HG03280 (cell line): Measurements from ENCODE around the gene IRGC.

Experiments
- ATAC-seq: cut with Tn5 transposase; IDR thresholded peaks from one replicate; pipeline ENCODE4 v1.9.1; 2021; ENCODE audit warnings: mild to moderate bottlenecking, moderate library complexity; ENCODE audit not compliant: unreplicated experiment

Gene IRGC

DNA sequence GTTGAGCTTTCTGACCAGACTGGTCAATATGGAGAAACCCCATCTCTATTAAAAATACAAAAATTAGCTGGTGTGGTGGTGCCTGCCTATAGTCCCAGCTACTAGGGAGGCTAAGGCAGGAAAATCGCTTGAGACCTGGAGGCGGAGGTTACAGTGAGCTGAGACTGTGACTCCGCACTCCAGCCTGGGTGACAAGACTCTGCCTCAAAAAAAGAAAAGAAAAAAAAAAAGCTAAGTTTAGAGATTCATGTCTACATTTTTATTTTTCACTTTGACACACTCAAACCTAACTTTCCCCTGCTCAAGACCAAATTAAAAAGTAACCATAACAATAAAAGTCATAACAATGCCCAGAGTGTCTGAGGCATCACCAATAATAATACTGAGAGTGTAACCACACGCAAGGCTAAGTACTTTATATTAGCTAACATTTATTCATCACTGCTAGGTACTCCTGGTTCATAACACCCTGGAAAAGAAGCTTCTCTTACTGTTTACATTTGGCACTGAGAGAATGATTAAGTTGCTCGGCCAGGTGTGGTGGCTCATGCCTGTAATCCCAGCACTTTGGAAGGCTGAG is 5.7 kb downstream of the IRGC start:
- no peak for ATAC-seq

GRCh38 chr19:43723588-43723987 is 7.7 kb downstream of the IRGC start:
- ATAC-seq: no peak

- no peak for ATAC-seq
Measured at GRCh38 chr19:43724896-43725295, 9.0 kb downstream of the IRGC start.

DNA sequence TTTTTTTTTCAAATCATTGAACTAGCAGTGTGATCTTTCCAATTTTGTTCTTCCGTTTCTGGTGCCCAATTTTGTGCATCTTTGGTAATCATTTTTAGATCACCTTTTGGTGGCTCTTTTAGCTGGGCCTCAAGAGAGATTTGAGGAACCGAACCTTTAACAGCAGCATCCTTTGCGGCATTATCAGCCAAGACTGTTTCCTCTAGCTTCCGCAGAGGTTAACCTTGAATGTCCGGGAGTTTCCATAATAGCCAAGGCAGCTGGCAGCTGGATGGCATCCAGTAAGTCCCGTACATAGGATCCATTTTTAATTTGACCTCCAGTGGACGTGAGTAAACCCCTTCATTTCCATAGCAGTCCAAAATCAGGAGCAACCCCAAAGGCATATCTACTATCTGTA is 9.6 kb downstream of the IRGC start:
- no peak for ATAC-seq

DNA sequence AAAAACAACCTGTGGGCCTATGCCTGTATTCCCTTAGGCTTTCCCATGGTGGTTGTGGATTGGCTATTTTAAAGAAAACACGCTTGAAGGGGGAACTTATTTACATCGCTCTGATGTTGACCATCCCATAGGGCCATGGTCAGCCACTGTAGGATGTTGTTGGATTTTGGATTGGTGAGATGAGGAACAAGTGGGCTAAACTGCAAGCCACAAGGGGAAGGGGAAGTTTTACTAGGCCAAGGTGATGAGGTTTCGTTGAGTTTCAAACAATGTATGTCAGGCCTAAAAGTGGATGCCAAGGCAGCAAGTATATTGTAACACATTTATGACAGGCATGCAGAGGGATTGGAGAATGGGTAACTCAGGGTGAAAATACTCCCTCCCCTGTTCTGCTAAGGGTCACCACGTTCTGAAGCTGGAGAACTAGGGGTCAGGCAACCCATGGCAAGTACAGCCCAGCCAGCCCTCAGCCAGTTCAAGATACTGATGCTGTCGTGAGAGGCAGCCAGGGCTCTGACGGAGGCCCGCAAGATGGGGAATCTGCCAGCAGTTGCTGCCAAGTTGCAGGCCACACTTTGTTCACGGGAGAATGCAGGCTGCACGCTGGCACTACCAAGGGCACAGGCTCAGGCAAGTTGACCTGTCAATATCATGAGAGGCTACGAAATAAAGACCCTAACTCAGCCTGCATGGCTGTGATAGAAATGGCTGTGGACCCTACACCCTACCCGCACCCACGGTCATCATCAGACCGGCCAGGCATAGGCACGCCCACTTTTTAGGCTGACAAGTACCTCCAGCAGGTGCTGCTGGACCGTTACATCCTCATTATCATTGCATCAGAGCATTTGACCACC is 11.1 kb downstream of the IRGC start:
- ATAC-seq: no peak

GRCh38 chr19:43727593-43727853 is 11.6 kb downstream of the IRGC start:
- no peak for ATAC-seq

DNA sequence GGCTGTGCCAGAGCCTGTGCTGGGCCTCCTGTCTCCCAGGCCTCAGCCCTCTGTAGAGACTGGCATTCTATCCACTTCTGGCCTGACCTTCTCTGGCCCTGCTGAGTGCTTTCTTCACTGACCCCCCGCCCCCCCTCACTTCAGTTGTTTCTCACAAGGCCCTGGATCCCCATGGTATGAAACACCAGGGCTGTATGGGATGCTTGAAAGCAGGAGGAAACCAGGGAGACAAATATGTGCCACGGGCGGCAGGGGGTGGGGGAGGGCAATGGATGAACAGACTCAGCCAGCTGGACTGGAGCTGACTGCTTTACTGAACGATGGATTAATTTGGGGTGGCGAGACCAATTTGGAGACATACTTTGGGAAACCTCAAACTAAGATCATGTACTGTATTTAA is 14.0 kb downstream of the IRGC start:
- ATAC-seq: no peak

DNA sequence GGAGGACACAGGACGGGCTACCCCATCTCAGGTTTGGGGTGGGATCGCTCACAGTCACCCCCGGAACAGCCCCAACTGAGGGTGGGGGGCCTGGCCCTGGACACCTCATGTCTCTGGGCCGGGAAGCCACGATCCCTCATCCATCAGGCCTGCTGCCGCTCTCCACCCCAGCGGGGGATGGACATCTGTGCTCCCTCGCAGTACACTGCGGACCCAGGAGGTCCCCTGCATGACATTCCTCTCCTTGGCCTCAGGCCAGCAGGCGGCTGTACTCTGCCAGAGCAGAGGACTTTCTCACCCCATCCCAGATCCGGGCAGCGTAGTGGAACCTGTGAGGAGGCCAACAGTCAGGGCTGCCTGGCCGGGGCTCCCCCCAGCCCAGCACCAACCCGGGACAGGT is 15.5 kb downstream of the IRGC start:
- no peak for ATAC-seq

DNA sequence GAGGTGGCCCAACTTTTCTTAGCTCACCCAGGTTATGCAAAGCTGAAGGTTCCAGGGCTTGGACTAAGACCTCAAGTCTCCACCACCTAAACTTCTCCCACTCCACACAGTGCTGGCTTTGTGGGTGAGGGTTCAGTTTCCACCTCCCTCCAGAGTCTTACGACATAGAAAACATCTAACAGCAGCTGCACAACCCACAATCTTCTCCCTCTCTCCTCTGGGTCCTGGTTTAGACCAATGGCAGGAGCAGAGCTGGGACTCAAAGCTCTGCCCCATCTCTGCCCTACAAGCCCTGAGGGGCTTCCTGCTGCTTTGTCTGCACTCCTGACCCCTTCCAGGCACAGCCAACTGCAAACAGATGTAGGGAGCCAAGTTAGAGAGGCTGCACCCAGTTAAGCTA is 16.0 kb downstream of the IRGC start:
- no peak for ATAC-seq

GRCh38 chr19:43735013-43735412 is 19.1 kb downstream of the IRGC start:
- ATAC-seq: no peak

DNA sequence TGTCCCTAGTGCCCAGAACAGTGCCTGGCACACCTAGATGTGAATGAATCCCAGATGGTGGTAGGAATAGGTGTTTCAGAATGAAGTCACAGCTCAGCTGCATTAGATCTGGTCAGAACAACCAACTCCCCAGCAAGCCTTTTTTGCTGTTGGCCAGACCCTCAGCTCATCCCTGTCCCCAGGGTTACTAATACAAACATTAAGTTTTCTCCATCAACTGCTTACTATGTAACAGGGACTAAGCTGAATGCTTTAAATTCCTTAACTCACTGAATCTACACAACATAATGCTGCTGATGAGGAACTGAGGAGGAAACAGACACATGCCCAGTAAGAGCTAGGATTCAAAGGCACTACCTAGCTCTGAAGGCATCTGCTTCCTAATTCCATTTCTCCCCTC is 20.1 kb downstream of the IRGC start:
- ATAC-seq: no peak

- no peak for ATAC-seq
Measured at GRCh38 chr19:43738780-43739211, 22.9 kb downstream of the IRGC start.

- no peak for ATAC-seq
Measured at GRCh38 chr19:43739439-43740235, 23.8 kb downstream of the IRGC start.

DNA sequence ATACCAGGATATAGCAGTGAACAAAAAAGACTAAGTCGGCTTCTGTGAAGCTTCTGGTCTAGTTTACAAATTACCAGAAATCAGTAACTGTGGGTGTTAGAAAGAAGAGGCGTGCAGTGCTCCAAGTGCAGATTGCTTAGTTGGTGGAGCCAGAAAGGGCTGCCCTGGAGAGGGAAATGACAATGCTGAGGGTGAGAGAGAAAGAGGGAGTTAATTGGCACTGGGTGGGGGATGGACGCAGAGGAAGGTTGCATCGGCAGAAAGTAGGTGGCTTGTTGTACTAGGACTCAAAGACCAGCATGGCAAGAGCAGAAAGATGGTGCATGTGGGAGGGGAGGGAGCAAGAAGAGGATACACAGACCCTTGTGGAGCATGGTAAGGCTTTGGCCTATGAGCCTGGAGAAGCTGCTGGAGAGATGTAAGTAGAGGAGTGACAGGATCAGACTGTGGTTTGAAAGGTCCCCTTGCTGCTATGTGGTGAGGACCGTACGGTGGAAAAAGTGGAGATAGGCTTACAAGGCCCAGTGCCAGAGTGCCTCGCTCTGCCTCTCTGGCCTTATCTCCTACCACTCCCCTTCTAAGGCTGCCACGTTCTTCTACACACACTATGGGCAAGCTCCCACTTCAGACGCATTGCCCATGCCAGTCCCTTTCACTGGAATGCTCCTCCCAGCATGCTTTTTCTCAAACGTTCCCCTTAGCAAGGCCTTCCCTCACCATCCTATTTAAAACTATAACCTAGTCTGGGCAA is 25.4 kb downstream of the IRGC start:
- no peak for ATAC-seq

DNA sequence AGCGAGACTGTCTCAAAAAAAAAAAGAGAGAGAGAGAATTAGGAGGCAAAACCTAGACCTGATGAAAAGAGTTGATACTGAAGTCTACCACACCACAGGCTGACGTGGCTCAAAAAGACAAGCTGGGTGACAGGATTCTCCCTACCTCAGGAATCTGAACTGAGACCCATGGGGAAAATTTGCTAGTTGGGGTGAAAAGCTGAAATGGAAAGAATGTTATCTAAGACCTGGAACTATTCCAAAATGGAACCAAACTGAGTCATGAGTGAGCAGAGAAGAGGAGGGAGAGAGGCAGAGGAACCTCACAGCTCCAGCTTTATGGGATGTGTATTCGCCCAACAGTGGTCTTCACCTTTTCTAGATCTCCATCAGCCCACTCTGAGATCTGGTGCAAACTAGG is 27.2 kb downstream of the IRGC start:
- no peak for ATAC-seq

DNA sequence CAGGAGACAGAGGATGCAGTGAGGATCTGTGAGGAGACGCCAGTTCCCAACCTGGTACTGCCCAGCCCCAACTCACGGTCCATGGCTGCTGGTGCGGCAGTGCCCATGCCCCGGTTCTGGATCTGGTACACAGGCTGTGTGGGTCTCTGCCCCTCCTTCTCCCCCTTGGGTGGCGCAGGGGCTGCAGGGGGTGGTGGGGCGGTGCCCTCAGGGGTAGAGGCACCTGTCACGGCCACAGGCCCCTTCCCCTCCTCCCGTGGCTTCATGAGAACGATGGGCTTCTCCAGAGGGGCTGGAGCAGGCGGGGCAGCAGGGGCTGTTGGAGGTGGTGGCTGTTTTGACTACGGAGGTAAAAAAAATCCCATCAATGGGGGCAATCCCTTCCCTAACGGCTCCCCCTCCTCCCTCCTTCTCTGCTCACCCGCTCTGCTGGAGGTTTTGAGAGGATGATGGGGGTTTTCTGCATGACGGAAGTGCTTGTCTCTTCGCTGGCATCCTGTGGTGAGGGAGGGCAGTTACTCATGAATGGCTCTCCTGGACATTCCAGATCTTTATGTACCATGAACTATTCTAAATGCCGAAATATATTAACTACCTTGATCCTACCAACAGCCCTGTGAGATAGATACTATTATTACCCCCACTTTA is 31.8 kb downstream of the IRGC start:
- ATAC-seq: no peak

- ATAC-seq: no peak
Measured at GRCh38 chr19:43748205-43748594, 32.3 kb downstream of the IRGC start.

- ATAC-seq: no peak
Measured at GRCh38 chr19:43748685-43749084, 32.8 kb downstream of the IRGC start.

DNA sequence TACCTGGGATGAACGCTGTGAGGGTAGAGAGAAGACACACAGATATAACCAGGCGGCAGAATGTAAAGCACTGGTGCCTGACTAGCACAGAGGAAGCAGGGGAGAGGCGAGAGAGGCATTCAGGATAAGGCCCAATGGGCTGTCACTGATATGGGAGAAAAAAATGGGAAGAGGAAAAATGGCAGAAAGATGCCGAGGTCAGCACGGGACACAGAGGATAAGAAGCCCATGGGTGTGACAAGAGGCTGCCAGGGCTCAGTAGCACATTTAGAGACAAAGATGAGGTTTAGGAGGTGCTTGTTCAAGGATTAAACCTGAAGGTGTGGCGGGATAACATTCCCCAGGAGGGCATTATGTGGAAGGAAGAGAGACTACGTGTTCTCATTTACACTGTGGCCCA is 33.3 kb downstream of the IRGC start:
- no peak for ATAC-seq

DNA sequence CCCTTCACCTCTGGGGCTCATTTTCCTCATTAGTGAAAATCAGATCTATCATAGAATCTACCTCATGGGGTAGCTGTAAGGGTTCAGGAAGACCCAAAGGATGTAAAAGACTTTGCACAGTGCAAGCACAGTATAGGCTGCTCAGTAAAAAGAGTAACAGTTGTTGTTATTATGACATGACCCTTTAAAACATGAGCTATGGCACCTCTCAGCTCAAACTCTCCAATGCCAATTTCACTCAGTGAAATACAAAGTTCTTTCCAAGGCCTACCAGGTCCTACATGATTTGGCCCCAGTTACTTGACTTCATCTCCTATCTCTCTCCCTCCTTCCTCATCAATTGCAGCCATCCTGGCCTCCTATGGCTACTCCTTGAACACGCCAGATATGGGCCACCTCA is 34.0 kb downstream of the IRGC start:
- ATAC-seq: no peak
